Left lung (tissue), 10 donors: ENCODE measurements around the gene MFNG. TPM values are rescaled to one million over a fixed set of nuclear protein-coding genes. Genes with fewer than 3 reads are reported as not detected.
A peak's percentile ranks its signal among the peaks of the same experiment; 100 is the strongest.

ENCODE experiments used
- ATAC-seq: fragments of 200-7000 bp; cut with Tn5 transposase; one replicate; pipeline ENCODE4 v1.9.1; 2020; ENCODE audit warnings: moderate library complexity
- DNase-seq, 4 donors: peaks; one replicate each; pipeline ENCODE4 v3.0.0-alpha.2; 2013 to 2020
- H3K27ac ChIP-seq, 2 donors: fragments of 200-600 bp; sonication (generic) in 1 of 2; one replicate each; pipeline versions ENCODE4 v1.5.0 to v1.8.0; 2020 to 2021
- H3K27me3 ChIP-seq, 2 donors: fragments of 200-600 bp; sonication (generic) in 1 of 2; one replicate each; pipeline versions ENCODE4 v1.5.0 to v1.8.0; 2020 to 2021
- H3K36me3 ChIP-seq, 2 donors: fragments of 200-600 bp; sonication (generic) in 1 of 2; one replicate each; pipeline versions ENCODE4 v1.5.0 to v1.8.0; 2020 to 2021
- H3K4me1 ChIP-seq, 2 donors: fragments of 200-600 bp; one replicate each; pipeline ENCODE4 v1.8.0; 2021
- H3K4me3 ChIP-seq, 2 donors: fragments of 200-600 bp; sonication (generic) in 1 of 2; one replicate each; pipeline versions ENCODE4 v1.5.0 to v1.8.0; 2020 to 2021; ENCODE audit warnings: mild to moderate bottlenecking in 1 of 2
- H3K9me3 ChIP-seq, 2 donors: fragments of 200-600 bp; sonication (generic) in 1 of 2; one replicate each; pipeline versions ENCODE4 v1.5.0 to v1.8.0; 2020 to 2021
- intact Hi-C, 2 donors: fragments of 100-400 bp; cut with DNase I; formaldehyde crosslinking; loops; one replicate each; pipeline versions ENCODE4 v1.11.2 to v1.14.2; 2022
- polyA plus RNA-seq, 6 donors: library from polyadenylated mRNA; unstranded; fragments of 120-200 nt; gene quantifications; one replicate each; pipeline ENCODE4 v1.2.1, GENCODE V29; 2013; ENCODE audit not compliant: insufficient read length in 6 of 6
- total RNA-seq, 2 donors: library from RNA; stranded (reverse); fragmentation: NEBNext Ultra II Directional; extraction: Animal tissue kit (Norgen Biotek cat#: 25700); gene quantifications; one replicate each; pipeline ENCODE4 v1.2.1, GENCODE V29; 2021
- TF ChIP-seq, protein P1 (sequence below), 2 donors: fragments of 200-600 bp; sonication (generic) in 1 of 2; IDR thresholded peaks; one replicate each; pipeline versions ENCODE4 v1.5.0 to v1.8.0; 2021; ENCODE audit warnings: antibody characterized with exemption in 2 of 2
- donor health status: DM: no; HTN: yes; CAD: no.
- donor health status: DM: no; HTN: no; CAD: no.

MFNG gene
- total and polyA plus RNA-seq, 8 donors = 17.7 to 46.4 (median 22.3) TPM

DNA sequence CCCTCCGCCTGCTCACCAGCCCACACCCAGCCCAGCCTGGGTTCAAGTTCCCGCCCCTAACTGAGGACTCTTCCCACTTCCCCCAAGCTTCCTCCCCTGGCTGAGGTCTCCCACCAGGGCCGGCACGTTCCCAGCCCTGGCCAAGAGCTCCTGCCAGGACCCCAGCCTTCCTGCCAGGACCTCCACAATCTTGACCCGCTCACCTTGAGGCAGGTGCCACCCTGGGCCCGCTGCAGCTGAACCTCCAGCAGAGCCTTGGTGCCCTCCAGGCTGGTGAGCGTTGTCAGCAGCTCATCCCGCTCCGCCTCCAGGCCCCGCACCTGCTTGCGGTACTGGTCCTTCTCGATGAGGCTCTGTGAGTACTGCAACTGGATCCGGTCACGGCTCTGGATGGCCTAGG, 19.8 kb upstream of the MFNG start:
- H3K9me3 ChIP-seq = no peaks in the 10 kb centered on the region
- no peaks in the 10 kb centered on the region for H3K27me3 ChIP-seq
- no peak overlapping the region for H3K27ac ChIP-seq
- intact Hi-C loops = no loop called here
- ATAC-seq = no peak
- H3K36me3 ChIP-seq = no peaks in the 10 kb centered on the region
- H3K4me1 ChIP-seq = peaks cover 28 to 52% of the 10 kb centered on the region in 2 donors
- TF ChIP-seq, protein P1, sequence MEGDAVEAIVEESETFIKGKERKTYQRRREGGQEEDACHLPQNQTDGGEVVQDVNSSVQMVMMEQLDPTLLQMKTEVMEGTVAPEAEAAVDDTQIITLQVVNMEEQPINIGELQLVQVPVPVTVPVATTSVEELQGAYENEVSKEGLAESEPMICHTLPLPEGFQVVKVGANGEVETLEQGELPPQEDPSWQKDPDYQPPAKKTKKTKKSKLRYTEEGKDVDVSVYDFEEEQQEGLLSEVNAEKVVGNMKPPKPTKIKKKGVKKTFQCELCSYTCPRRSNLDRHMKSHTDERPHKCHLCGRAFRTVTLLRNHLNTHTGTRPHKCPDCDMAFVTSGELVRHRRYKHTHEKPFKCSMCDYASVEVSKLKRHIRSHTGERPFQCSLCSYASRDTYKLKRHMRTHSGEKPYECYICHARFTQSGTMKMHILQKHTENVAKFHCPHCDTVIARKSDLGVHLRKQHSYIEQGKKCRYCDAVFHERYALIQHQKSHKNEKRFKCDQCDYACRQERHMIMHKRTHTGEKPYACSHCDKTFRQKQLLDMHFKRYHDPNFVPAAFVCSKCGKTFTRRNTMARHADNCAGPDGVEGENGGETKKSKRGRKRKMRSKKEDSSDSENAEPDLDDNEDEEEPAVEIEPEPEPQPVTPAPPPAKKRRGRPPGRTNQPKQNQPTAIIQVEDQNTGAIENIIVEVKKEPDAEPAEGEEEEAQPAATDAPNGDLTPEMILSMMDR (IDR thresholded peaks at IDR 0.05) = no peak
- no peak for DNase-seq
- no peak overlapping the region for H3K4me3 ChIP-seq

DNA sequence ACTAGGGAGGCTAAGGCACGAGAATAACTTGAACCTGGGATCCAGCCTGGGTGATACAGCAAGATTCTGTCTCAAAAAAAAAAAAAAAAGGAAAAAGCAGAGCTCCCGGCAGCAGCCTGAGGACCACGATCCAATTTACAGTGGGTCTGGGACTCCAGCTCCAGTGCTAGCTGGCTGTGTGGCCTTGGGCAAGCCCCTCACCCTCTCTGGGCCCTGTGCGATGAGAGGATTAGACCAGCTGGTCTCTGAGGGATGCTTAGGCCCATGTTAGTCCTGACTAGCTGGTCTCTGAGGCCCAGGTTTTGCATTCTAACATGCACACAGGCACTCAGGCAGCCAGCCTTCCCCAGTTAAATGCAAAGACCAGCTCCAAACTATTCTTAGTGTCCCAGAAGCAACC, 19.4 kb upstream of the MFNG start:
- Histone ChIP-seq H3K4me1 (peaks cover 30 to 56% of the 10 kb centered on the region in 2 donors), H3K36me3 (no peaks in the 10 kb centered on the region), H3K4me3 (no peak overlapping the region), H3K9me3 (no peaks in the 10 kb centered on the region), H3K27ac (no peak overlapping the region), H3K27me3 (no peaks in the 10 kb centered on the region)
- TF ChIP-seq, protein P1 (IDR thresholded peaks at IDR 0.05) = no peak
- ATAC-seq = no peak
- intact Hi-C loops = no loop called here
- no peak for DNase-seq

GRCh38 chr22:37504964-37505363, 18.8 kb upstream of the MFNG start:
- Histone ChIP-seq H3K4me3 (no peak overlapping the region), H3K9me3 (no peaks in the 10 kb centered on the region), H3K27ac (peak overlapping the region in 1 of 2 donors; percentile 13), H3K4me1 (peaks cover 30 to 58% of the 10 kb centered on the region in 2 donors), H3K36me3 (no peaks in the 10 kb centered on the region), H3K27me3 (no peaks in the 10 kb centered on the region)
- intact Hi-C loops = no loop called here
- ATAC-seq (no peak), DNase-seq (no peak)
- TF ChIP-seq, protein P1 (IDR thresholded peaks at IDR 0.05) = no peak

- ATAC-seq (no peak), DNase-seq (no peak)
- Histone ChIP-seq H3K36me3 (no peaks in the 10 kb centered on the region), H3K27ac (peak overlapping the region in 1 of 2 donors; percentile 18), H3K4me1 (peaks cover 27 to 56% of the 10 kb centered on the region in 2 donors), H3K27me3 (no peaks in the 10 kb centered on the region), H3K9me3 (no peaks in the 10 kb centered on the region), H3K4me3 (no peak overlapping the region)
- TF ChIP-seq, protein P1 (IDR thresholded peaks at IDR 0.05) = no peak
- intact Hi-C loops = no loop called here
Measured at GRCh38 chr22:37503850-37504249, 17.7 kb upstream of the MFNG start.

GRCh38 chr22:37503183-37503683, 17.0 kb upstream of the MFNG start:
- H3K27ac ChIP-seq = peak overlapping the region; percentile 72 to 81
- no peak overlapping the region for H3K4me3 ChIP-seq
- no peaks in the 10 kb centered on the region for H3K9me3 ChIP-seq
- TF ChIP-seq, protein P1 (IDR thresholded peaks at IDR 0.05) = no peak
- intact Hi-C loops = no loop called here
- H3K27me3 ChIP-seq = no peaks in the 10 kb centered on the region
- no peak for DNase-seq
- peaks cover 21 to 50% of the 10 kb centered on the region in 2 donors for H3K4me1 ChIP-seq
- no peak for ATAC-seq
- H3K36me3 ChIP-seq = no peaks in the 10 kb centered on the region
